Kidney glomerular epithelial cell (primary cell): Measurements from ENCODE around the gene CDH16.

Source experiments
- DNase-seq: peaks from one replicate; lab custom pipeline; 2025; lab: John Stamatoyannopoulos, UW

The CDH16 gene

DNA sequence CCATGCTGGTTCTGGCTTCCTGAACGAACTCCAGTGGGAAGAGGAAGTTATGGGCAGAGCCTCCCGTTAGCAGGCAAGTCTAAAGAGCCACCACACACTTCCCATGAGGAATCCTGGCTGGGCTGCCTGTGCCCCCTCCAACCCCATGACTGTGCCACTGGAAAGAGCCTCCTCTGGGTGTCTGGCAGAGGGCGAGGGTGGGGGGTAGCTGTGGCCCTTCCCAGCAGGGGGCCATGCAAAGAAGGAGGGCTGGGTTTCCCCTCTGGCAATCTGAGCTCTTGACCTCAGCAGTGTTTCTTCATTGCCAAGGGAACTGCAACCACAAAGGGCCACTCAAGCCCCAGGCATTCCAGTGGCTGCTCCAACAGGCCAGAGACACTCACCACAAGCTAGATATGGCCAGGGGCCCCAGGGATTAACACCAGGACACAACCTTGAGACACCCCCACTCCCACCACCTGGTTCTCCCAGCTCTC lies 8.3 kb upstream of the CDH16 start:
- DNase-seq = peak; percentile 90

- no peak for DNase-seq
These were observed 7.7 kb upstream of the CDH16 start for GRCh38 chr16:66926171-66926947.

DNA sequence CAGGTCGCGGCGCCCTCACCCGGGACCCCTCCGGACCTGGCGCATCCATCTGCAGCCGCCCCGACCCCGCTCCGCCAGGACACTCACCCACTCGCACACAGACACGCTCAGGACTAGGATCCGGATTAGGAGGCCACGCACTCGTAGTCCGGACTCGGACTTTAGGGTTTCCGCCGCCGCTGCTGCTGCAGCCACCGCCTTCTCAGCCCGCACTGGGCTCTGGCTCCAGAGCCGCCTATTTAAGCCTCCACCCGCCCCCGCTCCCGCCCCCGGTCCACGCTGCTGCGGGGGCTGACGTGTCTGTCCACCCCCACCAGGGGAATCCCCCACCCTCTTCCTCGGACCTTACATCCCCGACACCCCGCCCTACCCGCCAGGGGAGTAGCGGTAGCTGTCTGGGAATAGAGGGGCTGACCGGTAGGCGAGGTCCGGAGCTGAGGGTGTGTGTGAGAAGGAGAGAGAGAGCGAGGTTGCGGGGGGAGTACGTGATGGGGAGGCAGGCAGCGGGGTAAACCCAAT lies 6.7 kb upstream of the CDH16 start, which contains the start of gene RRAD:
TSS of gene RRAD (minus strand) at position 214 of the 519 bp plus-strand sequence. CDS start 356 bp downstream, outside the sequence.
- no peak for DNase-seq

DNA sequence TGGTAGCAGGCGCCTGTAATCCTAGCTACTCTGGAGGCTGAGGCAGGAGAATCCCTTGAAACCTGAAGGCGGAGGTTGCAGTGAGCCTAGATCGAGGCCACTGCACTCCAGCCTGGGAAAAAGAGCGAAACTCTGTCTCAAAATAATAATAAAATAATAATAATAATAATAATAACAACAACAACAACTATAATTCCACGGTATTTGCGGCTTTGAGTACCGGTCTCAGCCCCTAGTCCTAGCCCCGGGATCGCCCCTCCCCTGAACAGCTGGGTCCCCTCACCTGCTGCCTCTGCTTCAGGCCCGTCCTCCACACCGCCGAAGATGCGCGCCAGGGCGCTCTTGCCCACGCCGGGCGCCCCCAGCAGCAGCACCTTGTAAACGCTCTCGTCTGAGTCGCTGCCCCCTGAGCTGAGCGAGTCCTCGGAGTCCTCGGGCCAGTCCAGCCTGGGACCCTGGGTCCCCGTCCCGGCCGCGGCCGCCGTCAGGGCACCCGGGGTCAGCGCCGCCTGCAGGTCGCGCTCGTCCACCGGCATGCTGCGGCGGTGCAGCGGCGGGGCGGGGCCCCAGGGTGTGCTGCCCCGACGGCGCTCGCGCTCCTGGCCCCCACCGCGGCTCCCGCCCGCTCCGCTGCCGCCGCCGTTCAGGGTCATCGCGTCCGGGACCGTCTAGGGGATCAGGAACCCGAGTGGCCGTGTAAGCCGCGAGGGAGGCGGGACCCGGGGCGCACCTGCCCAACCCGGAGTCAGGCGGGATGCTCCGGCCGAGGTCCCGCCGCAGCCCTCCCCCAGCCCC lies 6.0 kb upstream of the CDH16 start:
- no peak for DNase-seq

DNA sequence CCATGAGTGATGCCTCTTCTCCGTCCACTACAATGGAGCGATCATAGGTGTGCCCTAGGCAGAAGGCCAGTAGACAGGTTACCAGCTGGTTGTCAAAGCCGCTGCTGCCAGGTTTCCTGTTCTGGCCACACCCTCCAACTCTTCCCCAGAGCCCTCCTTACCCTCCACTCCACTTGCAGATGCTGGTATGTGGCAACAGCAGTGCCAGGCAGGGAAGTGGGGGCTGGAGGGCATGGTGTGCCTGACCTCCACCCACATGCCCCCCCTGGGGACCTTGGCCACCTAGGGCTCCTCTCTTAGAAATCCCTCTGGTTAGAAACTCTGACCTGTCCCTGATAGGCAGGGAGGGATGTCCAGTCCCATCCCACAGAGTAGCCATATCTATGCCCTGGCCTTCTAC lies 5.2 kb upstream of the CDH16 start:
- DNase-seq = no peak

DNA sequence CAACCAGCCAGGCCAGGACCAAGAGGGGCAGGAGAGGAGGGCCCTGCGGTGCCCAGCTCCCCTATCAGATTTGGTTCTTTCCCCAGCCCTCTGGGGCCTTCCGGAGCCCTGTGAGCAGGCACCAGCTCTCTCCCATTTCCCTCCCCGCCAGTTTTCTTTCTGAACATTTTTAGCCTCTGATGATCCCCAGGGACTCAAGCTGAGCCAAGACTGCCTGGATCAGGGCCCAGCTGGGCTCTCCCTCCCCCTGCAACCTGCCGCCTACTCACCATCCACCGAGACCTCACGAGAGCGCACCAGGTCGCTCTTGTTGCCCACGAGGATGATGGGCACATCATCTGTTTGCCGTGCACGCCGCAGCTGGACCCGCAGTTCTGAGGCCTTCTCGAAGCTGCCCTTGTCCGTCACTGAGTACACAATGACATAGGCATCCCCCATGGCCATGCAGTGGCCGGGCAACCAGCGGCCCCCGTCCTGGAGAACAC lies 4.6 kb upstream of the CDH16 start:
- DNase-seq = no peak

DNA sequence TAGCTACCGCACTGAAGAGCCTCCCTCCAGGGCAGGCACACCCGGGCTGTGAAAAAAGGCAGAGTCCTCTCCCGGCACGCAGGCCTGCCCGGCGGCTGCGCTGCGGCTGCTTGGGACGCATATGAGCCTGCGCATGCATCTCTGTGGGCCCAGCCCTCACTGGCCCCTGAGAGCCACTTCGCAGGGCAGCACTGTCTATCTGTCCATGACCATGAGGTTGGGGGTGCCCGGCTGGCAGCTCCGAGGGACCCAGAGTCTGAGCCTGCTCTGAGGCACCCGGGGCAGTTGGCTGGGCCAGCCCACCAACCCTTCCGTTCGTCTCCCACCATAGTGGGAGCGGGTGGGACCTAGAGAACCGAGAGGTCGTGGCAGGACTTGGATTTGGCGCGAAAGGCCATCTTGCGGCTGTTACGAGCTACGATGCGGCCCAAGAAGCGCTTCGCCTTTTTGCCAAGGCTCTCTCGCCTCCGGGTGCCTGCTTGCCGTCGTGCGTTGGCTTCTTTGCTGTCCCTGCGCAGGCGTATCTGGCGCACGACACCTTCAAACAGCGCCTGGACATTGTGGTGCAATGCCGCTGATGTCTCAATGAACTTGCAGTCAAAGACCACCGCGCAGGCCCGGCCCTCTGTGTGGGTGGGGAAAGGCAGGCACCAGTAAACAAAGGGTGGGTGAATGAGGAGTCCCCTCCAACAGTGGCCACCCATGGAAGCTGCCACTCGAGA lies 3.2 kb upstream of the CDH16 start:
- no peak for DNase-seq

DNA sequence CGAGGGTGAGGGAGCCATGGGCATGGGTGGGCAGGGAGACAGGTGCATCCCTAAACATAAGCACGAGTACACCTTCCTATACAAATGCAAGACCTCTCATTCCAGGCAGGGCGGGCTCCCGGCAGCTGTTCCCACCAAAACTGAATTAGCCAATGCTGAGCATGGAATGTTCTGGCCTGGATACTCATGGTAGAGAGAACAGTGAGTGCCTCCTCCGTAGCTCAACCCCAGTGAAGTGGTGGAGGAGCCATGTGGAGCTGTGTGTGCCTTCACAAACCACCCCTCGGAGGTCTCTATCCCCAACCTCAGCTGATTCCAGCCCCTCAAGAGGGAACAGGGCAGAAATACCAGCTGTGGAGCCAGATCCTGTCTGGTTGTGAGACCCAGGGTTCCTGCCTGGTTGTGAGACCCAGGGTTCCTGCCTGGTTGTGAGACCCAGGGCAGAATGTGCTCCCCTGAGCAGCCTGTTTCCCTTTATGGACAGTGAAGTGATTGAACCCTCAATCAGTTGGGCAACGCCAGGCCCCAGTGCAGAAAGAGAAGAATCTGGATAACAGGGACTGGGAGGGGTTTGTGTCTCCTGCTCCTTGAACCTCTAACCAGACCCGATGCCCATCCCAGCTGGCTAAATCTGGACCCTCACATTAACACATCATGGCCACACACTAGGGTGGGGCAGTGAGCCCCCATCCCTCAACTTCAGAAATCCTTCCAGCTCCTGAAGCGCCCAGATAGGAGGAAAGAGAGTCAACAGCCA lies 2.4 kb upstream of the CDH16 start:
- no peak for DNase-seq

DNA sequence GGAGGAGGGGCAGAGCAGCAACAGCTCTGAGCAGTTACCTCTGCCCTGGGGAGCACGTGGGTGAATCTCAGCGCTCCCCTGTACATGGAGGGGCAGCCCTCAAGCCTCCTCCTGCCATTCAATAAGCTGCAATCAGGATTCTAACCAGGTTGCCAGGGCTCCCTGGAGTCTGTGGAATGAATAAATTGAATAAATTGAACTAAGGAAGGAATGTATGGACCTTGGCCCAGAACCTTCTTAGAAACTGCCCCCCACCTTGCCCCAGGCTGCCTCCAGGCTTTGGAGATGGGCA lies 1.6 kb upstream of the CDH16 start:
- no peak for DNase-seq

- no peak for DNase-seq
These were observed 1.0 kb upstream of the CDH16 start for GRCh38 chr16:66919569-66920298.

DNA sequence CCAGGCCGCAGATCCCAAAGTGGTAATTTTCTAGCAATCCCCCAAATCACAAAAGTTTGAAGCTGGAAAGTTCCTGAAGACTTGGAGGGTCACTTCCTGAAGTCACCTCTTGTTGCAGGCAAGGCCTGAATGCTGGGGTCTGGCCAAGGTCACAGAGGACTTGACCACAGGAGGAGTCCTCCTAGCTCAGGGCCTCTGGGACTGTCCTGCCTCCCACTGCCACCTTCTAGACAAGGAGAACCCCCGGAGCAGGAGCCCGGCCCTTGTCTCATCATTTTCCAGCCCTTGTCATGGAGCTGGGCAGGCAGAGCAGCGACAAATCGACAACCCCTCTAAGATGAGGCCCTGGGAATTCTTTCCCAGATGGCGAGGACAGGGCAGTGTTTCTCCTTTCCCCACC lies 330 bp downstream of the CDH16 start:
- DNase-seq = no peak

DNA sequence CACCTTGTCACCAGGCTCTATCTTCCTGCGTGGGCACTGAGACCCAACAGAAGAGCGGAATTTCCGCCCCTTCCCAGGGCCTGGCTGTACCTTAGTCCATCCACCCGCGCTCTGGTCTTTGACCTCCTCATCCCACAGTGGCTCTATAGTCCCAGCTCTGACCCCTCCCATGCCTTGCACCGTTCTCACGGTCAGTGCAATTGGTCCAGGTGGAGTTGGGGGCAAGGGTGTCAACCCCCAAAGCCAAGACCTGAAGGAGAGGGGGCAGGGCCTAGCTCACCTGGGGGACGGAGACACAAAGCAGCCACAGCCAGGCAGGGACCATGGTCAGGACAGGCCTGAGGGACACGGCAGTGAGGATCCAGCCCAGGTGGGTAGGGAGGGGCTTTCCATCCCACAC lies 944 bp downstream of the CDH16 start:
- DNase-seq = no peak

- DNase-seq = no peak
These were observed 2.2 kb downstream of the CDH16 start for GRCh38 chr16:66916518-66916917.

- DNase-seq = no peak
These were observed 3.6 kb downstream of the CDH16 start for GRCh38 chr16:66915041-66915440.

DNA sequence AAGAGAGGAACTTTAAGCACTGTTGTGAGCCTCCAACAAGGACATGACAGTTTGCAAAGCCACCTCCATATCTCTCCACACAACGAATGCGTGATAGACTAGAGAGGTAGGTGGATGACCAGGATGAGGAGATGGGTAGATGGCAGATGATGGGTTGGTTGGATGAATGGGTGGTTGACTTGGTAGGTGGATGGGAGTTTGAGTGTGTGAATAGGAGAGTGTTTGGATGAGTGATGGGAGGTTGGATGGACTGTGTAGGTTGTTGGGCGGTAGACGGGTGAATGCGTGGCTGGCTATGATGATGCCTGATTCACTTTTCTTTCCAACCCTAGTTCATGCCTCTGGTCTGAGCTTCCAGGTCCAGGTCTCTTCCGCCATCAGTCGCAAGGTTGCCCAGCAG lies 4.1 kb downstream of the CDH16 start:
- DNase-seq = no peak

DNA sequence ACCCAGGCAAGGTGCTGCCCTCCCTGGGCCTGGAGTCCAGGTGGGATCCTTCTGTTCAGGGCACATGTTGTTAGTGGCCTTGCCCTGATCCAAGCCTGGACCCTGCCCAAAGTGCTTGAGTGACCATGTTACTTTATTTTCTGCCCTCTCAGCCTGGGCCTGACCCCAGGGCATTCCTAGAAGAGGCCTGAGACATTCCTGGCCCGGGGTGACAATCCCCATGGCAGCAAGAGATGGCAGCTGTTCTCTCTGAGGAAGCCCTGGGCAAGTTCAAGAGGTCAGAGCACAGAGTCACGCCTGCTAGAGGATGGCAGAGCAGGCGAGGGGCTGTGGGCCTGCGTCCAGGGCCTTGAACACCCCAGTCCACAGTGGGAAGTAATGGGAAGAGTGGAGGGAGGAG lies 5.0 kb downstream of the CDH16 start:
- no peak for DNase-seq

DNA sequence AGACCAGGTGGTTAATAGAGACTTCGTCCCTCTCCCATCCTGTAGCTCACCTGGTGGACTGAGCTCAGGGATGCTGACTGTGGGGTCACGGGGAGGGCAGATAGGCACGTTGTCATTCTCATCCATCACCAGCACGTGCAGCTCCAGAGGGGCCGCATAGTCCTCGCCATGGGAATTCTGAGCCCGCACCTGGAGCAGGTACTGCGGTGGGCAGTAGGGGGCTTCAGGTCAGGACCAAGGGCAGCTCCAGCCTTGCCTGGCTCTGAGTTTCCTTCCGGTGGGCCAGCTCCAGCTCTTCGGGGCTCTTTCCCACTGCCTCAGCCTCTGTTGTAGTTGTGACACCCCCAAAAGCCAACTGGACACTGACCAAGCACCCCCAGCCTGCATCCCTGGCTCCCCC lies 5.6 kb downstream of the CDH16 start:
- no peak for DNase-seq

DNA sequence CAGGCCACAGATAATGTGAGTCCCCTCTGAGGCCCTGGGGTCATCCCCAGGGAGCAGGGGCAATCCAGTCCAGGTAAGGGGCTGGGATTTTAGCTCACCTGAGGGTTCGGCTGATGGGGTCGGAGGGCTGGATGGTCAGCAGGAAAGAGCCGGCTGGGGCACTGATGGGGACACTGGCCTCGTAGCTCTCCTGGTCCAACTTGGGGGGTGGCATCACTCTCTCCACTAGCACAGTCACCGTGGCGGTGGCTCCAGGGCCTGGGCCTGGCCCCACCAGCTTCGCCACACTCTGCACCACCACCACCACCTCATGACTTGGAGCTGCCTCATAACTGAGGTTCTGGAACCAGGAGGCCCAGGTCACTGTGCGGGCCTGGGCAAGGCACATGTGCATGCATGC lies 6.9 kb downstream of the CDH16 start:
- DNase-seq = no peak

DNA sequence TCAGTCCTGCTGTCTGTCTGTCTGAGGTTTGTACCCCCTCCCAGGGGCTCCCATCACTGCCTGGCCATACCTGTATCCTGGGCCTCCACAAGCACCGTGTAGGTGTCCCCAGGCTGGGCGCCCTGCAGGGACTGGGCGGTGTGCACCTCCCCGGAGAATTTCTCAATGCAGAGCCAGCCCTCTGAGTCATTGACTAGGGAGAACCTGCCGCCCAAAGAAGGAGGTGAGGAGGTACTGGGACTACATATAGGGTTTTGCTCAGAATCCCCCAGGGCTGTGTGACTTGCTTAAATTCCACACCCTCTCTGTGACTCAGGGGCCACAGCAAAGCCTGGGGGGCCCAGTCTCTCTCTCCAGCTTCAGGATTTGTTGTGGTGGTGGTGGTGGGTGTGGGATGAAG lies 7.6 kb downstream of the CDH16 start:
- no peak for DNase-seq

GRCh38 chr16:66910175-66910940 lies 8.3 kb downstream of the CDH16 start:
- no peak for DNase-seq
